HG02884 (cell line): ENCODE measurements around the gene STK11IP.

Experiments used
- ATAC-seq: cut with Tn5 transposase; IDR thresholded peaks from one replicate; pipeline ENCODE4 v1.9.1; 2021; ENCODE audit warnings: mild to moderate bottlenecking, moderate library complexity; ENCODE audit not compliant: unreplicated experiment

The STK11IP gene

DNA sequence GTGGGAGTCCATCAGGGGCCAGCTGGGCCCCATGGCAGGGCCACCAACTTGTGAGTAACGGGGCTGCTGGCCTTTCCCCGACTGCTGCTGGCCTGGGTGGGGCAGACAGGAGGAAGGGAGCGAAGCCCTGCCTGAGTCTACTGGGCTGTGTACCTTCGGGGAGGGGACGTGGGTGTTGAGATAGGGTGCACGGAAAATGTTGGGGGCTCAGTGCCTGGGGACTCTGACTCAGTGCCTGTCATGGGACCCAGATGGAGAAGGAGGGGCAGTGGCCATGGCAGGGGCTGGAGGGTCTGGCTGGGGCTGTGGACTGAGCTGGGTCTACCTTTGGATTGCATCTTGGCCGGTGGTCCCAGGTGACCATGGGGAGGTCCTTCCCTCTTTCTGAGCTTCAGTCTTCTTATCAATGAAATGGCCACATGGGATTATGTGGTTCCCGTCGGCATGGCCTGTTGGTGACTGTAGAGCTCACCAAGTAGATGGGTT is 33.8 kb downstream of the STK11IP start:
- ATAC-seq = no peak

- no peak for ATAC-seq
These were observed 34.5 kb downstream of the STK11IP start for GRCh38 chr2:219631904-219632759.

DNA sequence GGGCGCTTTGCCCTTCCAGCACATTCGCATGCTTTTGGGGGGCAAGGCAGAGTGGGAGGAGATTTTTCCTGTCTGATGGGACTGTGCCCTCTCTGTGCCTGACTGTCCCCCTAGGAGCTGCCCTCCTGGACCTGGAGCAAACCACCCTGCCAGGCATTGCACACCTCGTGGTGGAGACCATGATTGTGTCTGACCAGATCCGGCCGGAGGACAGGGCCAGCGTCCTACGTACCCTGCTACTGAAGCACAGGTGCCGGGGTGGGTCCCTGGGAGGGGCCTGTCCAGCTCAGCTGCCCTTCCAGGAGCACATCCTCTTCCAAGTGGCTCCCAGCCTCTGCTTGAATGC is 35.1 kb downstream of the STK11IP start:
- ATAC-seq = no peak

DNA sequence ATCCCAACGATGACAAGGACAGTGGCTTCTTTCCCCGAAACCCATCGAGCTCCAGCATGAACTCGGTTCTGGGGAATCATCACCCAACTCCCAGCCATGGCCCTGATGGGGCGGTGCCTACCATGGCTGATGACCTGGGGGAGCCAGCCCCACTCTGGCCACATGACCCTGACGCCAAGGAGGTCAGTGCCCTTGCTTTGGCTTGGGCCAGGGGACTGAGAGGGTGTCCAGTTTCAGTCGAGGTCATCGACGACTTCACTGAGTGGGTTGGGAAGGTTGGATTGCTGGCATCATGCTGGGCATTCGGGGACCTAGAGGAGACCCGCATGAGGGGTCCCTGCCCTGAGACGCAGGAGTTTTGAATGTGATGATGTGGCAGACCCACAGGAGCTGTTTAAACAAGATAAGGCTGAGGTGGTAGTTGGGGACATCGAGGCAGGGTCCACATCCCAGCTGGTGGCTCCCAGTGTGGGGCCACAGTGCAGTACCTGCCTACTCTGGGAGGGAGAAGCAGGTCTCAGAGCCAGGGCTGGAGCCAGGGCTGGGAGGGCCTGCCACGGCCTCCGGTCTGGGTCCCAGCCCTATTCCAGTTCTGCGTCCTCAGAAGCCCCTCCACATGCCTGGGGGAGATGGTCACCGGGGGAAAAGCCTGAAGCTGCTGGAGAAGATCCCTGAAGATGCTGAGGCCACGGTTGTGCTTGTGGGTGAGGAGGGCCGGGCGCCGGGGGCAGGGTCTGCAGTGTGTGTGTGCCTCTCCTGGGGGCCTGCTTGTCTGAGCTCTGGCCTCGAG is 35.8 kb downstream of the STK11IP start:
- ATAC-seq = no peak

- ATAC-seq = no peak
These were observed 36.7 kb downstream of the STK11IP start for GRCh38 chr2:219634171-219634940.

GRCh38 chr2:219634951-219635751 is 37.5 kb downstream of the STK11IP start:
- no peak for ATAC-seq

- ATAC-seq = no peak
These were observed 38.7 kb downstream of the STK11IP start for GRCh38 chr2:219636144-219636915.

DNA sequence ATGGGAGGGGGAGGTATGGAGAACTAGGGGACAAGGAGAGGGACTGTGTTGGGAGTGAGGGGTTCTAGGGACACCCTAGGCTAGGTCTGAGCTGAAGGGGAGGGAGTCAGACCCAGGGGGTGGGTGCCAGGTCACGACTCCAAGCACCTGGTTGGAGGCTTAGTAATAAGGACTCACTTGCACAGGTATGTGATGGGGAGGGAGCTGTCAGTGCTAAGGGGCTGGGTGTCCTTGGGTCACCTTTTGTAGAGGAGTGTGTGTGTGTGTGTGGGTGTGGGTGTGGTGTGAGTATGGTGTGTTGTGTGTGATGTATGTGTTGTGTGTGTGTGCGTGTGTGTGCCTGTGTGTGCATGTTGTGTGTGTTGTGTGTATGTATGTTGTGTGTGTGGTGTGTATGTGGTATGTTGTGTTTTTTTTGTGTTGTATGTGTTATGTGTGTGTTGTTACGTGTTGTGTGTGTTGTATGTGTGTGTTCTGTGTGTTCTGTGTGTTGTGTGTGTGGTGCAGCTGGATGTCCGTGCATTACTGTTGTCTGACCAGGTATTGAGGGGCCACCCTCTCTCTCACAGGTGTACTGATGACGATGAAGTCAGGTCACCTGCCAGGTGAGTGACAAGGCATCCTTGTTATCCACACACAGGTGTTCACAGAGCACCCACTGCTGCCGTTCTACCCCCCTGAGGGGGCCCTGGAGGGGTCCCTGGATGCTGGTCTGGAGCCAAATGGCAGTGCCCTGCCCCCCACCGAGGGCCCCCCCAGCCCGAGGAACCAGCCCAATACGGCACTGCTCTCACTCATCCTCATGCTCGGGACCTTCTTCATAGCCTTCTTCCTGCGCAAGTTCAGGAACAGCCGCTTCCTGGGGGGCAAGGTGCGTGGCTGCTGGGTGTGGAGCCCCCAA is 39.5 kb downstream of the STK11IP start:
- no peak for ATAC-seq

DNA sequence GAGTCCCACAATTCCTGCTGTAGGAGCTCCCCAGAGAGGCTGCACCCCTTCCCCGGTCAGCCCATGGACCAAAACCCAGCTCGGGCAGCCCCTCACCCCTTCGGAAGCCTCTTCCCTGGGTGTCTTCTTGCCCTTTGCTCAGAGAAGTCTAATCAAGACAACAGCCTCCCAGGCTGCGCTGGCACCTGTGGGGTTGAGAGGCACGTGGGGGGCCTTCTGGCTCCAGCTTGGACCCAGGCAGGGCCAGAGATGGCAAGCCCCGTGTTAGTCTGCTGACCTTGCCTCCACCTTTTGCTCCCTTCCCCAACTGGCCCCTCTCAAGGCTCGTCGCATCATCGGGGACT is 40.2 kb downstream of the STK11IP start:
- ATAC-seq = no peak

DNA sequence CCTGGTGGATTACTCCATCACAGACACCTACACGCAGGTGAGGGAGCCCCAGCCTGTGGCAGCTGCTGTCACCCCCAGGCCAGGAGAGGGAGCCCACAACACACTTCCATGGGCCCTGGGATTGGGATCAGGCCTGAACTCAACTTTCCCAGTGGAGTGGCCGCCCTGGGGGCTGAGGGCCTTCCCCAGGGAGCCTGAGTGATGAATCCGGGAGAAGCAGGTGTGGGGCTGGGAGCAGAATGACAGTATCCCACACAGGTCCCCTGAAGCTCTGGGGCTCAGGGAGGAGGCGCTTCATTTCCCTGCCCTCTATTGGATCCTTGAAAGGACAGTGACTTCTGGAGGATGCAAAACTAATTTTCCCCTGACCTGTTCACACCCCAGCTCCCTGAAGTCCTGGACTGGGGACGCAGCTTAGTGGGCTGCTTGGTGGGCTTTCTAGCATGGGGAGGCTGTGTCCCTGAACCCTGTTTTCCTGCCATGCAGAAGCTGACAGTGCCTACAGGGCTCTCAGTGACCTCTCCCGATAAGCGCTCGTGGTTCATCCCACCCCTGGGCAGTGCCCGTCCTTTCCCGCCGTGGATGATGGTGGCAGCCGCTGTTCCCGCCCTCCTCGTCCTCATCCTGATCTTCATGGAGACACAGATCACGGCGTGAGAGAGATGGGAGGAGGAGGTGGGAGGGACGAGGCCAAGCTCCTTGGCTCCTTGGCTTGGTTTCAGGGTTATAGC is 40.7 kb downstream of the STK11IP start:
- no peak for ATAC-seq

DNA sequence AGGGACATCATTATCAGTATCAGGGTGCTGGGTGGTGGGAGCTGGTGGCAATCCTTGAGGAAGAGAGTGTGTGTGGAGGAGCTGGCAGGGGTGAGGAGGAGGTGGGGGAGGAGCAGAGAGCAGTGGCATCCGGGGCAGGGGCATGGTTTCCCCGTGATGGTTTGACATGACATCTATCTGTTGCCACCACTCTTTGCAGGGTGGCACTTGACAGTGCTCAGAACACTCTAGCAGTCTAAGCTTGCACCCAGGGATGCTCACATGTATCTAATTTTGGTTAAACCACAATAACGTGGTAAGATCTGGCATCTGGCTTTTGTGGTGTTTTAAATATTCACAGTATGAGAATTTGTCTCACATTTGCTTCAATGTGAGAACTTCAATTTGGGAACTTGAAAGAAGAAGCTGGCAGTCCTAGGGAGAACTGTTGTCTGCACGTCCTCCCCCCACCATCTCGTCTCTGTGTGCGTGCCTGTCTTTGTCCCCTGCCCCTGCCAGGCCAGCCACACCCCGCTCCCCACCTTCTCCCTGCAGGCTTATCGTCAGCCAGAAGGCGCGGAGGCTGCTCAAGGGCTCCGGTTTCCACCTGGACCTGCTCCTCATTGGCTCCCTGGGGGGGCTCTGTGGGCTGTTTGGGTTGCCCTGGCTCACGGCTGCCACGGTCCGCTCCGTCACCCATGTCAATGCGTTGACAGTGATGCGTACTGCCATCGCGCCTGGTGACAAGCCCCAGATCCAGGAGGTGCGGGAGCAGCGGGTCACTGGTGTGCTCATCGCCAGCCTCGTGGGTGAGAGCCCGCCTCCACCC is 41.5 kb downstream of the STK11IP start:
- ATAC-seq = no peak

DNA sequence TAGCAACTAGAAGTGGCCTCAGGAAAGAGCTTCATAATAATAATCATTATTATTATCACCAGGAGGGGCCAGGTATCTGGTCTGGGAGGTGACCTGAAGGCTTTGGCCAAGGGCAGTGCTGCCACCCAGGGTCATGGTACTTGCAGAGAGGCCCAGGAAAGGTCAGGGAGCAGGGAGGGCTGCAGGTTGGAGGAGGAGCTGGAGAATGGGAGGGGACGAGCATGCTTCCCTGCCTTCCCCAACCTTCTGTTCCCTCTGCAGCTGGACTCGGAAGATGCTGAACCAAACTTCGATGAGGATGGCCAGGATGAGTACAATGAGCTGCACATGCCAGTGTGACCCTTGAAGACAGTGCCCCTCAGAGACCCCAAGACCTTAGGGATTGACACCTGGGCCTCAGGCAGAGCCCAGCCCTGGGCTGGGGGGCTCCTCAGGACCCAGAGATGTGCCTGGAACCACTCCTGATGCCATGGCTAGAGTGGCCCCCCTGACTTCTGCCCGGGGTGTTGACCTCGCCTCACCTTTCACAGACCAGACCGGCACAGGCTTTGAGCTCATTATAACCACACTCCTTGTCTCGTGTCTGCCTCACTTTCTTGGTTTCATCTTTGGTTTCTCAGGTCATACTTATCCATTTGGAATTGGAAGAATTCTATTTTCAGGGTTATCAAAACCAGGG is 43.9 kb downstream of the STK11IP start:
- no peak for ATAC-seq

- no peak for ATAC-seq
These were observed 44.4 kb downstream of the STK11IP start for GRCh38 chr2:219642069-219642454.

DNA sequence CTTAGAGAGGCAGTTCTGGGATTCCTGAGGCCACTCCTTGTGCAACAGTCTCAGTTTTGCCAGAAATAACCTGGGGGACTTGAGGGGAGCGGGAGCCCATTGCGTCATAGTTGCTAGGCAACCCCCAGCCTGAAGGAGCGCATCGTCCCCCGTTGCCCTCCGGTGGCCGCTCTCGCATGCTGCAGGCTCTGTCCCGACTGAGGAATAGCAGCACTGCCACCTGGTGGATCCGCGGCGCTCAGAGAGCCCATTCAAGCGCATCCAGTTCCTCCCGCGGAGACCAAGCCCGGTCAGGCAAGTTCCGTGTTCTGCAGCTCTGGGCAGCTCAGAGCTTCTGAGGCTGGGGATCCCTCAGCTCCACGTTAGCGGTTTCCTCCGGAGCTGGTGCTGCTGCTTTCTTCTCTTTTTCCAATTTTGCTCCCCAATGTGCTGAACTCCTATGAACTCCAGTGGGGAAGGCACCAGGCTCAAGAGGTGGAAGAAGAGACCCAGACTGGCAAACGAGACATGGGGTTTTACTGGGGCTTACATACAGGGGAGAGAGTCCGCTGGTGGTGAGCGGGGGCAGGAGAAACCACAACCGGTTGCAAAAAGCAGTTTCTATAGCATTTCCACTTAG is 44.9 kb downstream of the STK11IP start:
- peak; percentile 99 for ATAC-seq

GRCh38 chr2:219643084-219643473 is 45.4 kb downstream of the STK11IP start:
- ATAC-seq = no peak

DNA sequence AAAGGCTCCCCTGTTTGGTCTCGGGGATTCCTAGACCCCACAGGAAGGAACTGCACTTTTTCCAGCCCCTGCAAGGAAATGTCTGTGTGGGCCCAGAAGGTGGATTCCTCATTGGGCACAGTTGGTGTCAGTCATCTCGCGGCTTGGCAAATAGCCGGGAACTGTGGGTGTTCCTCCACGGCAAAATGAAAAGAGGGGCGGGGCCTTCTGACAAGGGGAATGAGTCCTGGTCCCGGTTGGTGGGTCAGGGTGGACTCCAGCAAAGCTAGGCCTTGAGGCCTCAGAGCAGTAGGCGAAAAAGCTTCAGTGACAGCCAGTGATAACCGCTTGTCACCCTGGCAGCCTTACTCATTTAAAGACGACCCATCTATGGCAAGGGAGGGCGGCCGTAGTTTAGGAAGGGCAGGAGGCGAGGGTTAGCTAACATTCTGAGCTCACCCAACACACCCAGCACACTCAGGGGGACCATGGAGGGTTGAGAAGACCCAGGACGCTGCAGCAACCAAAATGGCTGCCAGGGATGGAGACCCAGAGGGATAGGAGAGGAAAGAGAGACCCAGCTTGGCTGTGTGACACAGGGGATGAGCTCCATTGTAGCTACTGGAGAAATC is 46.2 kb downstream of the STK11IP start:
- ATAC-seq = no peak
